ENCODE results near the gene TRPM1.

The TRPM1 gene

GRCh38 chr15:30985081-30985531 lies 116.4 kb downstream of the TRPM1 start:
- no peak for DNase-seq (ENCODE audit: low read depth in 1 of 2, low spot score in 1 of 2)
- TF ChIP-seq JUND (IDR thresholded peaks at IDR 0.05; ENCODE audit: low read depth): no peak
- in situ Hi-C loops (cut with HindIII; ENCODE audit: low pct_unique_long_range_greater_than_20kb, low sequenced_read_pairs): no loop called here

- no peak for DNase-seq (ENCODE audit: low read depth in 1 of 2, low spot score in 1 of 2)
- in situ Hi-C loops (cut with HindIII; ENCODE audit: low pct_unique_long_range_greater_than_20kb, low sequenced_read_pairs): no loop called here
- no peak for TF ChIP-seq JUND (IDR thresholded peaks at IDR 0.05; ENCODE audit: low read depth)
These were observed 117.0 kb downstream of the TRPM1 start for GRCh38 chr15:30984542-30984941.

DNA sequence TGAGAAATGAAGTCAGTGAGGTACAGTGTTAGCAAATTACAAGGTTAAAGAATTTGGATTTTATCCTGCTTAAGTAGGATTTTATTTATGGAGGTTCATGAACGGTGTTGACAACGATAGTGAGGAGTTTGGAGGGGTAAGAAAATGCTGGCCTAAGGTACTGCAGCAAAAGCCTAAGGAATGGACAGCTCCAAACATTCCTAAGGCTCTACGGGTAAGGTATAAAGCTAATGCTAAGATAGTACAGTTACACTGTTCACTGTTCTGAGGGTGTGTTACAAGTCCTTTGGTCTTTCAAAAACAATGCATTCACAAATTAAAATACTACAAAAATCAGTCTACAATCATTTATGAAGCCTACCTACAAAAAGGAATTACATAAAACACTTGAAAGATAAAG lies 117.4 kb downstream of the TRPM1 start:
- TF ChIP-seq JUND (IDR thresholded peaks at IDR 0.05; ENCODE audit: low read depth): no peak
- DNase-seq (ENCODE audit: low read depth in 1 of 2, low spot score in 1 of 2): no peak
- in situ Hi-C loops (cut with HindIII; ENCODE audit: low pct_unique_long_range_greater_than_20kb, low sequenced_read_pairs): no loop called here

DNA sequence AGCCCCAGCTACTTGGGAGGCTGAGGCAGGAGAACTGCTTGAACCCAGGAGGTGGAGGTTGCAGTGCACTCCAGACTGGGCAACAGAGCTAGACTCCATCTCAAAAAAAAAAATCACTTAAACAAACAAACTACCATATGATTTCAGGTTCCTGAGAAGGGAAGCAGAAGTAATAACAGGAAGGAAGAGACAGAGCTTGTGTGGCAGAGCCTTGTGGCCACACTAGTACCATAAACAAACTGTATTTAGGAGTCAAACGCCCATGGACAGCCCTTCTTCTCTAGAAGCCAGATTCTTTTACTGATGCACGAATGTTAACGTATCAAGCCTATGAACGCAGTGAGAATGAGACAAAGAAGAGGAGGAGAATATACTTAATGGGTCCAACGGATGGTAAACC lies 122.1 kb downstream of the TRPM1 start:
- in situ Hi-C loops (cut with HindIII; ENCODE audit: low pct_unique_long_range_greater_than_20kb, low sequenced_read_pairs): no loop called here
- no peak for TF ChIP-seq JUND (IDR thresholded peaks at IDR 0.05; ENCODE audit: low read depth)
- no peak for DNase-seq (ENCODE audit: low read depth in 1 of 2, low spot score in 1 of 2)

GRCh38 chr15:30978328-30978727 lies 123.2 kb downstream of the TRPM1 start:
- DNase-seq (ENCODE audit: low read depth in 1 of 2, low spot score in 1 of 2): no peak
- no peak for TF ChIP-seq JUND (IDR thresholded peaks at IDR 0.05; ENCODE audit: low read depth)

GRCh38 chr15:30974112-30974511 lies 127.4 kb downstream of the TRPM1 start:
- in situ Hi-C loops (cut with HindIII; ENCODE audit: low pct_unique_long_range_greater_than_20kb, low sequenced_read_pairs): no loop called here
- DNase-seq (ENCODE audit: low read depth in 1 of 2, low spot score in 1 of 2): no peak
- no peak for TF ChIP-seq JUND (IDR thresholded peaks at IDR 0.05; ENCODE audit: low read depth)

More at GRCh38 chr15:30978328-30978727, 123.2 kb downstream of the TRPM1 start:
- in situ Hi-C loops (cut with HindIII; ENCODE audit: low pct_unique_long_range_greater_than_20kb, low sequenced_read_pairs): no loop called here

- in situ Hi-C loops (cut with HindIII; ENCODE audit: low pct_unique_long_range_greater_than_20kb, low sequenced_read_pairs): no loop called here
- no peak for TF ChIP-seq JUND (IDR thresholded peaks at IDR 0.05; ENCODE audit: low read depth)
- no peak for DNase-seq (ENCODE audit: low read depth in 1 of 2, low spot score in 1 of 2)
These were observed 128.1 kb downstream of the TRPM1 start for GRCh38 chr15:30973379-30973778.

GRCh38 chr15:30969724-30970123 lies 131.8 kb downstream of the TRPM1 start:
- TF ChIP-seq JUND (IDR thresholded peaks at IDR 0.05; ENCODE audit: low read depth): no peak
- no peak for DNase-seq (ENCODE audit: low read depth in 1 of 2, low spot score in 1 of 2)
- in situ Hi-C loops (cut with HindIII; ENCODE audit: low pct_unique_long_range_greater_than_20kb, low sequenced_read_pairs): no loop called here

- no peak for DNase-seq (ENCODE audit: low read depth in 1 of 2, low spot score in 1 of 2)
- in situ Hi-C loops (cut with HindIII; ENCODE audit: low pct_unique_long_range_greater_than_20kb, low sequenced_read_pairs): no loop called here
- no peak for TF ChIP-seq JUND (IDR thresholded peaks at IDR 0.05; ENCODE audit: low read depth)
These were observed 137.8 kb downstream of the TRPM1 start for GRCh38 chr15:30963681-30964080.

GRCh38 chr15:30962659-30963058 lies 138.9 kb downstream of the TRPM1 start:
- DNase-seq (ENCODE audit: low read depth in 1 of 2, low spot score in 1 of 2): no peak
- TF ChIP-seq JUND (IDR thresholded peaks at IDR 0.05; ENCODE audit: low read depth): no peak
- in situ Hi-C loops (cut with HindIII; ENCODE audit: low pct_unique_long_range_greater_than_20kb, low sequenced_read_pairs): no loop called here

DNA sequence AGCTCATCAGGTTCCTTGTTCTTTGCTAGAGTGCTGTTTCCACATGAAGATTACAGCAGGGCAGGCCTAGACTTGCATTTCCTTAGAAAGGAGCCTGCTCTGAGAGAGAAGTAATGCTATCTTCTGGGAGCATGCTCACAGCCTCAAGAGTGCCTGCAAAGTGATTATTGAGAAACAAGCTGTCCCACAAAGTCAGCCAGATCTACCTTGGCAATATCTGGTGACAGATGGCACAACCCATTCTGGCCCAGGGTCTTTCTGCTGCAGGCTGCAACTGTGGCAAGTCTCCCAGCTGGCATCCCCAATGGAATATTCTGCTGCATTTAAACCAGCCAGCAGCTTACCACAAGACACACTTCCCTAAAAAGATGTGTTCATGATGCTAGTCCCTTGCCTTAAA lies 139.4 kb downstream of the TRPM1 start:
- in situ Hi-C loops (cut with HindIII; ENCODE audit: low pct_unique_long_range_greater_than_20kb, low sequenced_read_pairs): no loop called here
- no peak for TF ChIP-seq JUND (IDR thresholded peaks at IDR 0.05; ENCODE audit: low read depth)

GRCh38 chr15:30958219-30958618 lies 143.3 kb downstream of the TRPM1 start:
- no peak for DNase-seq (ENCODE audit: low read depth in 1 of 2, low spot score in 1 of 2)
- TF ChIP-seq JUND (IDR thresholded peaks at IDR 0.05; ENCODE audit: low read depth): no peak
- in situ Hi-C loops (cut with HindIII; ENCODE audit: low pct_unique_long_range_greater_than_20kb, low sequenced_read_pairs): no loop called here

More for the DNA sequence above, 139.4 kb downstream of the TRPM1 start:
- no peak for DNase-seq (ENCODE audit: low read depth in 1 of 2, low spot score in 1 of 2)

DNA sequence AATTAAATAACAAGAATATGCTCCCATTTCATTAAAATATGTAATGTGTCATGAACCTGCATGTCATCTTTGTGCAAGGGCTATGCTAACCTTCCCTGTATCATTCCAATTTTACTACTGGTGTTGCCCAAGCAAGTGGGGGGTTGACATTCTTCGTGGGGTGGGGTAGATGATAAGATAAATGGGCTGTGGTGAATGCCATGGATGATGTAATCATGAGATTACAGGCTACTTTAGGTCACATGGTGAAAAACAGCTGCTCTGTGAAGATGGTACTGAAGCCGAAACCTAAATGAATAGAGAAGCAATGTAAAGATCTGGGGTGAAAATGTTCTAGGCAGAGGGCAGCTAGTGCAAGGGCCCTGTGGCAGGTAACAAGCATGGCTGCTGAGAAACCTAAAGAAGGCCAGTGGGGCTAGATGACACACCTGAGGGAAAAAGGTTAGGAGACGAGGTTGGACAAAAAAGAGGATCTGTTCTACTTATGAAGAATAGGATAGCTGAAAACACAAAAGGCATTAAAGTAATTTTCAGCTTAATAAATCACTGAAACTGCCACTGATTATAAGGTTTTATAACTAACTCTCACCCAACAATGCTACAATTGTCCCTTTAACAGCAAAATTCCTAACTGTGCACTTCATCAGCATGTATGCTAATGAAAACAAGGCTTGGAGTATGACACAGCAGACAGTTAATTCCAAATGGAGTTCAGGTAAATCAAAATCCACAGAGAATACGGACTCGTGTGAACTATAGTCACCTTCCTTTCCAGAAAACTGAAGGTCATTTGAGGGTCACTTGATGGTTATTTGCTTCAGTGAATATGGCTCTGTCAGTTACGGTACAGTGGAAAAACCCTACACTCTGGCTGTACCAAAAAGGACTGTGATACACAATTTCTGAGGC lies 145.1 kb downstream of the TRPM1 start:
- in situ Hi-C loops (cut with HindIII; ENCODE audit: low pct_unique_long_range_greater_than_20kb, low sequenced_read_pairs): no loop called here
- no peak for DNase-seq (ENCODE audit: low read depth in 1 of 2, low spot score in 1 of 2)
- TF ChIP-seq JUND (IDR thresholded peaks at IDR 0.05; ENCODE audit: low read depth): no peak

Data from T47D (cell line).